HG02623 (cell line): ENCODE data around the gene CDH4.

Source experiments
- ATAC-seq: cut with Tn5 transposase; IDR thresholded peaks from one replicate; pipeline ENCODE4 v1.9.1; 2021; ENCODE audit warnings: moderate library complexity; ENCODE audit not compliant: unreplicated experiment

Gene CDH4

DNA sequence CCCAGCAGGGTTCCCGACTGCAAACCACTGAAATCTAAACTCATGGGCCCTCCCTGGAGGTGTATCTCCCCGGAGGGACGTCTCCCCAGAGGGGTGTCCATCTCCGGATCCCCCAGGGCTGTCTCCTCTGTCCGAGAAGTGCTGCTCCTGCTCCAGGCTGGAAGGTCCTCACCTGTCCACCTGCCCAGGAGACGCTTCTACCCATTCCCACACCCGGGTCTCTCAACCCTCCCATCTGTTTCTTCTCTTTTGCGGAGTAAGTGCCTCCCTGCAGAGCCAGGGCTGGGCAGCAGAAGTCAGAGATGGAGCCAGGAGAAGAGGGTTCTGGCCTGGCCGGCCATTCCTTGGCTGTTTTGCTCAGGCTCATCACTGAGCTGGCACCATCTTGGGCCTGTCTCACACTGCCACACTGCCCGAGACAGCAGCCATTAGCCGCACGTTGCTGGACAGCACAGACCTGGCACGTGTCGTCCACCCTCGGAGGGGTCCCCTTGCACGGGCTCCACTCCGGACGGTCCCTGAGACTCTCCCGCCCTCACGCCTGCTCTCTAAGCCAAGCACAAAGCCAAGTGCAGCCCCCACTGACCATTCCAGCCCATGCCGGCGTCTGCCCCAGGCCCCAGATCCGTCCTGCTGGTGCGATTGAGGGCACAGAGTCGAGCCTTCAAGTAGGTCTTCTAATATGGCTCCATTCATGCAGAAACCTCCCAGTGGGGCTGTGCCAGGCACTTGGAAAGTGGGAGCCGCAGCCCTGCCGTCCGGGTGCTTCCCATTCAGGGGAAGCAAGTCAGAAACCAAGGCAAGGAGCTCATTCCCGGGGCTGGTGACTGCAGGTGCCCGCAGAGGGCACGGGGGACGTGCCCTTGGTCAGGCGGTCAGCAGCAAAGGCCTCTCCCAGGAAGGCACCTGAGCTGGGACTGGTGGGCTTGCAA is 445.9 kb downstream of the CDH4 start:
- no peak for ATAC-seq

GRCh38 chr20:61698598-61699494 is 446.8 kb downstream of the CDH4 start:
- ATAC-seq: no peak

GRCh38 chr20:61699495-61700374 is 447.7 kb downstream of the CDH4 start:
- ATAC-seq: no peak

- no peak for ATAC-seq
These were observed 448.6 kb downstream of the CDH4 start for GRCh38 chr20:61700595-61701140.

DNA sequence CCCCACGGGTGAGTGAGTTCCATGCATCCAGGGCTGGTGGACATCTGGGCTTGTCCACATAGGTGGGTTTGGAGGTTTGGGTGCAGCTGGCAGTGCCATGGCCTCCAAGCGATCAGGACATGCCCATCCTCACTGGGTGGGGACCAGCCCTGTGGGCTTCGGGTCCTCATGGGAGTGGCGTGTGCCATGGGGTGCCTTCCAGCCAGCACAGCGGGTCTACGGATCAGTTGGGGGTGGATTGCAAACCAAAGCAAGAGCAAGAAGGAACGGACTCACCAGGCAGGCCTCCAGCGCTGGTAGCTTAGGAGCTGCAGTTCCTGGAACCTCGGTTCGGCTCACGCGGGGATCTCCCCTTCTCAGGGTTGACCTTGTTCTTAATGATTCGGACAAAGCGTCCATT is 449.3 kb downstream of the CDH4 start:
- no peak for ATAC-seq

DNA sequence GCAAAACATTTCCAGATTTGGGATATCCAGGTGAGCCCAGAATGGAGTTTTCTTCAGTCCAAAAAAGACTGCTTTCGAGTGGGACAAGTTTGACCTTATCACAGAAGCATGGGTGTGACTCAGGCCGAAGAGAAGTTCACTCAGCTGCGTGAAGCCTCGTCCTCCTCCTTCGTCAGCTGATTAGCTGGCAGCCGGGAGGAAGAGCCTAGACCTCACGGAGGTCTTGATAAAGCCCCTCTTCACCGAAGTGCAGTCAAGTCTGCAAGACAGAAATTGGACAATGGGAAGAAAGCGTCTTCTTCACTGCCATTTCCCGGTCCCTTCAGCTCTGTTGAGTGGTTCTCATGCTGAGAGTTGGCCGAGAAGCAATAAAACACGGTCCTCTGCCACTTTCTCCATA is 449.7 kb downstream of the CDH4 start:
- ATAC-seq: no peak

DNA sequence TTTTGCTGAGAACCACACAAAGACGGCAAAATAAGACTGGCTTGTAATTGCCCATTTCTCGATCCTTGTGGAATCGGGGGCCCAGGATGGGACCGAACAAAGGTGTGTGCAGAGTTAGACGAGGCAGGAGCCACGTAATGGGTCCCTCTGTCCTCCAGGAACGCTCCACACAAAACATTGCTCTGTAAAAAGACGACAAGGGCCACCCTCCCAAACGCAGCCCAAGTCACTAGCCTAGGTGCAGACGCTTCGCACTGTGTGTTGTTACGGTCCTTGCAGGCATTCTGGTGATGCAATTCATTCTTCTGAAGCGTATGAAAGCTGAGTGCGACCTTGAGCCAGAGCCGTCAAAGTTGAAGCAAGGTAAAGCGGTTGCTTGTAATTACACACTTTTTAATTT is 450.2 kb downstream of the CDH4 start:
- no peak for ATAC-seq

- no peak for ATAC-seq
These were observed 452.6 kb downstream of the CDH4 start for GRCh38 chr20:61704661-61705060.

- ATAC-seq: no peak
These were observed 453.6 kb downstream of the CDH4 start for GRCh38 chr20:61705386-61706258.

GRCh38 chr20:61706259-61706961 is 454.3 kb downstream of the CDH4 start:
- ATAC-seq: no peak

DNA sequence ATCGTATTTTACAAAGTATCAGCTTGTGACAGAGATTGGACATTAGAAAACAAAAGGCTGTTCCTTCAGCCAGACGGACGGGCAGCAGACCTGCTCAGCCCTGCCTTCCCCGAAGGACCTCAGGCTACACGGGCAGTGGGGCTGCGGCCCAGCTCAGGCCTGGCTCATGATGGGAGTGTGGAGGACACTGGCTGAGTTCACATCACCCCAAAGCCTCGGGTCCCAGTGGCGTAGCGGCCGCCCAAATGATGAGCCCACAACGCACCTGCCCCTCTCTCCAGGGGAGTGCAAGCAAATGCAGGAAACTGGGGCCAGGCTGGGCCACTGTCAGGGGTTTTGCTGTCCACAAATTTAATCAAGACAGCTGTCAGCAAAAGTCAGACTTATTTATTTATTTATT is 456.8 kb downstream of the CDH4 start:
- no peak for ATAC-seq

DNA sequence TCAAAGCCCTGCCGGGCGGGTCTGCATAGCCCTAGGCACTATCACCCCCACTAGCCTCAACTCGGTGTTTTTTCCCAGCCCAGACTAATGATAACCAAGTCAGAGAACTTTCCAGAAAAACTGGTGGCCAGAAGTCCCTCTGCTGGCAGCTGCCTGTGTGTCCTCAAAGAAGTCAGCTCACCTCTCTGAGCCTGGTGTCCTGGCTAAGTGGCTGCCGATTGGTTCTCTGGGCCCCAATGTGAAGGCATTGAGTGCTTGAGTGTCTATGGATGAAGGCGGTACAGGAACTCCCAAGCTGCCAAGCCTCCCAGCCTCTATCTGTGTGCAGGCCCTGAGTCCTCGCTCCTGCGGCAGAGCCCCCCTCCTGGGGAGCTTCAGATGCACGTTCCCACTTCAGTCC is 458.0 kb downstream of the CDH4 start:
- ATAC-seq: no peak

GRCh38 chr20:61712688-61713087 is 460.6 kb downstream of the CDH4 start:
- ATAC-seq: no peak

DNA sequence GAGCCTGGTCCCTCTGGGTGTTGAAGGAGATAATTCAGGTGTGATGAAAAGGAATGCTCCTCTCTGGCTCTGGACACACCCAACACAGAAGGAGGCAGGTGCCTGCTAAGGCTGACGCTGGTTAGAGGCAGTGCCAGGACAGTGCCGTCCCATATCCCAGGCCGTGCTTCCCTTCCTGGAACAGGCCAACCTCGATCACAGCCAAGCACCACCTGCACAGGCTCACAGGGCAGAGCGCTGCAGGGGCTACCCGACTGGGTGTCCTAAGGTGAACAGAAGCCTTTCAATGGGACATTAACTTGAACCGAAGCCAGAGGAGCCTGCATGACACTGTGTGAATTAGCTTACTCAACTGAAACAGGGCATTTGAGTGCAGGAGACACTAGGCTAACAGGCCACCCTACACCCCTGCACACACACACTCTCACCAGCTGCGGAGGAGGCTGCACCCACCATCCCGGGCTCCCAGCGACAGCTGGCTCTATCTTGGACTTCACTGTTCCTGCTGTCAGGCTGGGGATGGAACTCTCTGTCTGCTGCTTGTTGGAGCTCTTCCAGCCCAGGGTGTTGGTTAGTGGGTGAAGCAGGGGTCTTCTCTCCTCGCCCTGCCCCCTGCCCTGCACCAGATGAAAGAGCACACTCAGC is 466.4 kb downstream of the CDH4 start:
- no peak for ATAC-seq

DNA sequence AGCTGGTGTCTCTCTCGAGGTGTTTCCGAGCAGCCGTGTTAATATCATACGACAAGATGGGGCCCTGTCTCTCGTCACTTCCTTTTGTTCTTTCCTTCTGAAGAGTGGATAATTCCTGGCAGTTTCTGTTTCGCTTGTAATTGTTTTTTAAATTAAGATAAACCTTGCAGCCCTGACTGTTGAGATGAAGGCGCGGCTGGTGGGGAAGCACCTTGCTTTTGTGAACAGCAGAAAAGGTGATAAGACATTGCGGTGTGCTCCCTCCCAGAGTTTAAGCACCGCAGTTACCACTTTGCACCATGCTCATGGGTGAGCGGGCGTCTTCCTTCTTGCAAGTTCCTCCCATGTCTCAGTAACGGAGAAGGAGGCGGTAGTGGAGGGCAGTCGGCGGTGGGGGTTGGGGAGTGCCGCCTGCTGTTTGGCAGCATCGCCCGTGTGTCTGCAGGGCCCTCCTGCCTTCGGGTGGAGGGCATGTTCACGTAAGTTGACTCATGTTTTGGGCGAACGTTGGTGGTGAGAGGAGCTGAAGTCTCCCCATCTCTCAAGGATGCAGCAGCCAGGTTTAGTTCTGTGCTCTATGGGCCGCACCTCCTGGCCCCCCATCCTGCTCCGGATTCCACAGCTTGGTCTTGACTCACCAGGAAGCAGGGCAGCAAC is 467.8 kb downstream of the CDH4 start:
- ATAC-seq: no peak

DNA sequence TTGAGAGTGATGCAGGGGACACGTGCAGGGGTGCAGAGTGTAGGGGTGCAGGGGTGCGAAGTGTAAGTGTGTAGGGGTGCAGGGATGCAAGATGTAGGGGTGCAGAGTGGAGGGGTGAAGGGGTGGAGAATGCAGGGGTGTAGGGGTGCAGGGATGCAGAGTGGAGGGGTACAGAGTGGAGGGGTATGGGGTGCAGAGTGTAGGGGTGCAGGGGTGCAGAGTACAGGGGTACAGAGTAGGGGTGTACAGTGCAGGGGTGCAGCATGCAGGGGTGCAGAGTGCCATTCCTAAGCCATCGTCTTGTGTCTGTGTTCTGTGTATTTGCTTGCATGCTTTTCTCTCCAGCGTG is 468.3 kb downstream of the CDH4 start:
- no peak for ATAC-seq

- ATAC-seq: no peak
These were observed 470.2 kb downstream of the CDH4 start for GRCh38 chr20:61722146-61722678.
